Activated CD4-positive, alpha-beta T cell treated with anti-CD3 and anti-CD28 coated beads, Interleukin-2, amount 50 U/mL, for 48 hours (primary cell): ENCODE results near the gene FHOD3.

ENCODE experiments used
- DNase-seq, 2 experiments: peaks; one replicate each; pipeline ENCODE4 v3.0.0-alpha.2; 2020

The FHOD3 gene

DNA sequence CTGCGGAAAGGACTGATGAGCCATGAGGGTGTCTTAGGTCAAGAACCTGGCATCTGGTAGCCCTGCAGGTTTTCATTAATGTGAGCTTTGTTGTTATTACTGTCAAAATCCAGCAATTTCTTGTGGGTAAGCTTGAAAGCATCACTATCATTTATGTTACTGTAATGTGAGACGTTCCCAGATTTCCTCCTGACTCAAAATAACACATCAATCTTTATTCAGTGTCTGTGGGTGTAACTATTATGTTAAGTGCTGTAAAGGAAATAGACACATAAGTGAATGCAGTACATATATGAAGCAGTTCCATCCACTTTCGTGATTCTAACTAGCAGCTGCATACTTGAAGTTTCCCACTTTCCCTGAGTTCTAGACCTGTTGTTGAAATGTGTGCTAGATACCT is 89.8 kb downstream of the FHOD3 start:
- no peak for DNase-seq

DNA sequence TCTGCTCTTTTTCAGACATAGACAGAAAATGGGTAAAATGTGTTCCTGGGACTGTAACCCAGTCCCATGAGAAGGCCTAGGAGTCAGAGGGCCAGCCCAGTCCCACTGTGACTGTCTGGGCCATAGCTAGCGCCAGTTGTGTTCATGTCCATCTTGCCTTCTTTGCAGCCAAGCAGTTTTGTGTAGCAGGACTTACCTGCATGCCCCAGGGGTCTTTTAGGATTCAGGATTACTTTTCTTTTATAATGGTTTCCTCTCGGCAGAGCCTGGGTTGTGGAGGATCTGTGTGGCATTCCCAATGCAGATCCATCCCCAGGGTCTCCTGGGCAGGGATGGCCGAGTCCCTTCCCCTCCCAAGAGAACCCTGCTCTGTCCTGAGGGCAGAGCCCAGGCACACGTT is 90.8 kb downstream of the FHOD3 start:
- DNase-seq: no peak

GRCh38 chr18:36389027-36389426 is 91.5 kb downstream of the FHOD3 start:
- no peak for DNase-seq

DNA sequence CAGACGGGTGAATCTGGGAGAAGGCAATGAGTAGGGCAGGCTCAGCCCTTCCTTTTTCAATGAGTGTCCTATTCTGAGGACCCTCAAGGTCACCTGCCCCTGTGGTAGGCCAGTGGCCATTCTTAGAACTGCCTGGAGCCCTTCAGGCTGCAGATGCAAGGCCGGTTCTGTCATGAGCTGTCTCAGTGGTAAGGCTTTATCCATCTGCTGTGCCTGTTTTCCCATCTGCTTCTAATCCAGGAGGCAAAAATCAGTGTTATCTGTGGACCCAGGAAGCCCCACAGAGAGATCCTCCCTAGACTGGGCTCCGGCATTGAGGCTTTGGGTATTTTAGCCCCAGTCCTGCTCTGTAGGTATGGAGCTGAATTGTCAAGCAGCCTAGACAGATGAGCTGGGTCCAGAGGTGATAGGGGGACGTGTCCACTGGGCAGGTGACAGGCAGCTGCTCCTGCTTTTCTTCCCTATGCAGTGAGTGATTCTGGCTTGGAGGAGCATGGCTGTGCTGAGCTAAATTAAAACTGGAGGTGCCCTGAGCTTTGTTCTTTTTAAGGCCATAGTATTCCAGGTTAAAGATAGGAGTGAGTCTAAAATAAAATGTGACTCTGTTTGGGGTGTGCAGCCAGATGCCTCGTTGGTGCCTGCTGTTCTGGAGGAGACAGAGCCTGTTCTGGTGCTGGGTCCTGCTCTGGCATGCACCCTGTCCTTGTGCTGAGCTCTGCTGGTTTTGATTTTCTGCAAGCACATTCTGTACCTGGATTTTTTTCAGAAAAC is 92.5 kb downstream of the FHOD3 start:
- DNase-seq: no peak

GRCh38 chr18:36391426-36392145 is 94.1 kb downstream of the FHOD3 start:
- no peak for DNase-seq

GRCh38 chr18:36392164-36392978 is 94.9 kb downstream of the FHOD3 start:
- DNase-seq: no peak

DNA sequence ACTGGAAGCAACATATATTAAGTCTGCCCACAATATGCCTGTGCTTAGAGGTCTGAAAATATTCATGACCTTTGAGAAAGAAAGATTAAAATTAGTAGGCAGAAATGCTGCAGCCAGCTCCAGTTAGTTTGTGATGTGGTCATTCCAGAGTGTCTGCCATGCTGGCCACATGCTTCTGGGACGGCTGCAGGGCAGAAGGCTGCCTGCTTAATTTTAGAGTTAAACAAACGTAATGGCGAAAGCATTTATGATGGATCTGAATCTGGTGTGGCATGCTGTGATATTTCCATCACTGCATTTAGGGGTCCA is 95.4 kb downstream of the FHOD3 start:
- no peak for DNase-seq

DNA sequence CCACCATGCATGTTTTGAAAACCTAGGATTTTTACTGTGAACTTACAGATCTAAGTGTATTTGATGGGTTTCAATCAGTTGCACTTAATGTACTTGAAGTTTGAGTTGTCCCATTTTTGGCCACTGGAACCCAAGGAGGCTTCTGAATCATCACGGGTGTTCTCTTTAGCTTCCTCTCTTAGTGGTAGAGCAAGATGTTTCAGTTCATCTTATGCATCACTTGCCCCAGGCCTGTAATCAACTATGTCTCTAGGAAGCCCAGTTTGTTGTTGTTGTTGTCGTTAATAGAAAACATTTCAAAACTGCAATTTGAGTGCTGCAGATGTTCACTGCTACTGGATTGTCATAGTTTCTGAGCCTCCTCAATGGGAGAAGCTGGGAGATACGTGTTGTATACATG is 97.0 kb downstream of the FHOD3 start:
- no peak for DNase-seq

GRCh38 chr18:36396190-36396589 is 98.7 kb downstream of the FHOD3 start:
- DNase-seq: no peak

GRCh38 chr18:36397033-36397432 is 99.5 kb downstream of the FHOD3 start:
- DNase-seq: no peak

- DNase-seq: no peak
Measured at GRCh38 chr18:36398419-36398818, 100.9 kb downstream of the FHOD3 start.

DNA sequence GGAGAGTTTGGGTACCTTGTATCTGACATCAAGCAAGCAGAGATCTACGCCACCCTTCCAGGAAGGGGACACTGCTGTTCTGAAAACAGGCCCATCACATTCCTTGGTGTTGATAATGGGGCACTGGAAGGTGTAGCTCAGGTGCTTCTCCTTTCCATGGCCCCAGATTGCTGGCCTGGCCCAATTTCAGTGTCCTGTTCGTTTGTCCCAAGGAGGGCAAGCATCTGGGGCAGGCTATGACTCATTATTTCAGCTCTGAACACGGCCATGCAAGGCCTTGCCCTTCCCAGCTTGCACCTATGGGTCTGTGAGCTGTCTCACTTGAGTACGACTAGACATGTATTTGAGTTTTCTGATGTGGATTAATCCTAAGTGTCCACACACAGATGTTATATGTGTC is 101.5 kb downstream of the FHOD3 start:
- no peak for DNase-seq

- no peak for DNase-seq
Measured at GRCh38 chr18:36401462-36401861, 103.9 kb downstream of the FHOD3 start.

- DNase-seq: no peak
Measured at GRCh38 chr18:36402765-36403396, 105.4 kb downstream of the FHOD3 start.

- no peak for DNase-seq
Measured at GRCh38 chr18:36403896-36404820, 106.6 kb downstream of the FHOD3 start.

- DNase-seq: no peak
Measured at GRCh38 chr18:36405611-36406010, 108.1 kb downstream of the FHOD3 start.

- DNase-seq: no peak
Measured at GRCh38 chr18:36406805-36407204, 109.3 kb downstream of the FHOD3 start.

DNA sequence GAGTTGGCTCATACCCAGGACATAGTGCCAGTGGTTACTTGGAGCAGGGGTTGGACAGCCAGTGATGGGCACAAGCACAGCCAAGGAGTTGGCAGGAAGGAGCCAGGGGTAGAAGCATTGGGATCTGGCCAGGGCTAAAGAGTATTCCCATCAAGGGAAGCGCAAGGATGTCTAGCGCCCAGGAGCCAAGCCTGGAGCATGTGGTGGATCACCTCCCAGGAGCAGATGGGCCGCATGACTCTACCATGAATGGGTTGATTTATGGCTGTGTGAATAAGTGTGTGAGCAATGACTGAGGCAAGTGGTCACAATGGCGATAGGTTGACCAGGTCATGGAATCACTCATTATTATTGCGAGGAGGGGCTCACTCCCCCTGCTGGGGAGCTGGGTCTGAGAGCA is 111.1 kb downstream of the FHOD3 start:
- DNase-seq: no peak

- DNase-seq: no peak
Measured at GRCh38 chr18:36409779-36410178, 112.3 kb downstream of the FHOD3 start.

GRCh38 chr18:36410346-36410745 is 112.8 kb downstream of the FHOD3 start:
- no peak for DNase-seq

- DNase-seq: no peak
Measured at GRCh38 chr18:36411745-36412168, 114.2 kb downstream of the FHOD3 start.

GRCh38 chr18:36412778-36413177 is 115.3 kb downstream of the FHOD3 start:
- no peak for DNase-seq
